ENCODE results near the gene CCDC179. TPM values are rescaled to one million over a fixed set of nuclear protein-coding genes. Genes with fewer than 3 reads are reported as not detected.

The CCDC179 gene
- not detected for polyA plus RNA-seq (ENCODE audit: insufficient read length in 10 of 10)
- long read RNA-seq, donor 1, result 0 reads
- long read RNA-seq, donor 2, result 0 reads
- long read RNA-seq, donor 3, result 0 reads
- long read RNA-seq, donor 4, result 0 reads
- long read RNA-seq, donor 5, result 0 reads
- long read RNA-seq, donor 6, result 0 reads
- long read RNA-seq, donor 7, result 0 reads
- long read RNA-seq, donor 8, result 0 reads
- long read RNA-seq, donor 9, result 0 reads

DNA sequence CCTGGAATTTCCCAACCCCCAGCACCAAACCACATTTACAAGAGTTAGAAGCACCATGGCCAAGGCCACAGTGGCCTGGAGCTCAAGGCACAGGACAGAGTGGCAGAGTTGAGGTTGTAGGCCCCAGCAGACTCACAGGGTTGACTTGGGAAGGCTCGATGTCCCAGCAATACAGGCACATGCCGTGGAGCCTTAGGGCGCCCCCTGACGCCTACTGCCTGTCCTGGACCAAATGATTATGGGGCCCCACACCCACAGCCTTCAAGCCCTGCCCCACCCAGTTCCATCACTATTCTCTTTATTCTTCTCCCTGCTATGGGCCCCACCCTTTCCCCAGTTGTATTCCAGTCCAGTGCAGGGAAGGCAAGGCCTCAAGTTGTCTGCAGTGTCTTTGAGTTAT is at the start of gene CCDC179:
Gene CCDC179 (minus strand): TSS at position 234 of the 400 bp plus-strand sequence. CDS start 53 bp downstream, at position 181.
- DNase-seq, result no peak

DNA sequence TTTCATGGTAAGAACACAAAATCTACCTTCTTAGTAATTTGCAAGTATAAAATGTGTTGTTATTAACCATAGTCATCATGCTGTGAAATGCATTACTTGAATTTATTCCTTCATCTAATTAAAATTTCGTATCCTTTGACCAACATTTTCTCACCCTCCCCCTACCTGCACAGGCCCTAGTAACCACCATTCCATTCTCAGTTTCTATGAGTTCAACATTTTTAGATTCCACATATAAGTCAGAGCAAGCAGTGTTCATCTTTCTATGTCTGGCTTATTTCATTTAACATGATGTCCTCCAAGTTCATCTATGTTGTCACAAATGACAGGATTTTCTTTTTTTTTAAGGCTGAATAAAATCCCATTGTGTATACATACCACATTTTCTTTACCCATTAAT is 43.5 kb upstream of the CCDC179 start:
- DNase-seq, result no peak

DNA sequence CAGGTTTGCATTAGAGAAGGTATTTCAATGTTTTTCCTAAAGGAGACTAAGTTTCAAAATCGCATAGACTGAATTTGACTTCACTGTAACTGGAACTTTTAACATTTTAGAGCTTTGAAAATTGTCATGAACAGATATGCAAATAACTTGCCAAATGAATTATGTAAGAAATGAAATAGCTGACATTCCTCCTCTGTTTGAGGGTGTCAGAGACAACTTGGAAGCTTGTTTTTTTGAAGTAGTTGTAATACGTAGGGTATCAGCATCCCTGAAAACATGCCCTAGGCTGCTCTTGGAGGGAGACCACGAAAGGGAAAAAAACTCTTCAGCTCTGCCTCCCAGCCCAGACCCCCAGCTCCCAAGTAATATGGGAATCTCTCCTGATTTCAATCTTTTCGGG is 41.3 kb upstream of the CCDC179 start:
- DNase-seq, result no peak

DNA sequence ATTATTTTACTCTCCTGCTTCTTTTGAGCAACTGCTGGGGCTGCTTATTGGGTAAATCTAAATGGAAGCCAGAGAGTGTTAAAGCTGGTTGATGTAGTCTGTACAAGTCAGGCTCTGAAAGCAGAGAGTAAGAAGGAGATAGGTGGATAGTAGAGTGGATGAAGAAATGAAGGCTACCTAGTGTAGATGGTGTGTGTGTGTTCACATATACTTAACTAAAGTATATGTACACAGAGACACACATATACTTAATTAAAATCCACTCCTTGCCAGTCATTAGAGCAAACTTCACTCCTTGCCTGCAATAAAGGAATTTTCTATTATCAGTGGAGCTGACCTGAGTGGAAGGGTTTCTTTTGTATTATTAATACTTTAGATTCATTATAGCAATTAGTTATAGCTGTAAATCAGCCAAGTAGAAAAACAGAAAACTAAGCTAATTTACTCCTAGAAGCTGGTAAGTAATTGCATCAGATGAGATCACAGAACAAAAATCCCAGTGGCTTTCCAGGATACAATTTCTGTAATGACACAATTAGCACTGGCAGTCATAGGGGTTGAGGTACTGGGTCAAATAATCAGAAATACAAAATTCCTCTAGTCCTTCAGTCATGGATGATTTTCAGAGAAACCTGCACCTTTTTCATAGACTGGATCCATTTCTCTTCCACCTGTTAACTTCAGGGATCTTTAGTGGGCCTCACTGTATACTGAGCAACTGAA is 40.7 kb upstream of the CCDC179 start:
- DNase-seq, result no peak

DNA sequence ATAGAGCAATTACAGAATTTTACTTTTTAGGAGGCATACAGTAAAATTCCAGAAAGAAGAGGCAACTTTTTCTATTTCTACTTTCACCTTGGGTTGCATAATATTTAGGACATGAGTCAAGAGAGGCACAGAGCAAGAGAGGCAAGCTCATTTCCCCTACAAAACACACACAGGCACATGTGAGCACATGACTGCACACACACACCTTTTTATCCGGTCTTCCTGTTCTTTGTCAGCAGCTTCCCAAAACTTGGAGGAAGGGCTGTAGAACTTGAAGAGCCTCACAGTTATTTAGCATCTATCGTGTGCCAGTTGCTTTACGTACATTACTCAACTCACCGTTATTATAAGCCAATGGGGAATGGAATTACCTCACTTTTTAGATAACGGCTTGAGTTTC is 37.8 kb upstream of the CCDC179 start:
- no peak for DNase-seq

DNA sequence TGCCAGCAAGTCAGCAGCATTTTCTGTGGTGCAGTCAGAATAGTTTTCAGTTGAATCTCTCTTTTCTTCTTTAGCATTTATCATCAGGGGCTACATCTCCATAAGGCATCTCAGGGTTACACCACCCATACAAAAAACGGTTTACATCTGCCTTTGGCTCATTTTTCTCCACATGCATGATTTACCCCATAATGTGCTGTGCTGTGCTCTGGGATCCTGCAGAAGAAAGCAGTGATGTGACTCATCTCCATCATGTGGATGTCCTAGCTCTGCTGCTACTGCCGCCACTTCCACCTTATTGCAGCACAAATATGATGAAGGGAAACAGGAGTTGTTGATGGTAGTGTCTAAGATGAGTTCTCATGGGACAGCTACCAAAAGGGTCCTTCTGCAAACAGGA is 30.0 kb upstream of the CCDC179 start:
- no peak for DNase-seq

DNA sequence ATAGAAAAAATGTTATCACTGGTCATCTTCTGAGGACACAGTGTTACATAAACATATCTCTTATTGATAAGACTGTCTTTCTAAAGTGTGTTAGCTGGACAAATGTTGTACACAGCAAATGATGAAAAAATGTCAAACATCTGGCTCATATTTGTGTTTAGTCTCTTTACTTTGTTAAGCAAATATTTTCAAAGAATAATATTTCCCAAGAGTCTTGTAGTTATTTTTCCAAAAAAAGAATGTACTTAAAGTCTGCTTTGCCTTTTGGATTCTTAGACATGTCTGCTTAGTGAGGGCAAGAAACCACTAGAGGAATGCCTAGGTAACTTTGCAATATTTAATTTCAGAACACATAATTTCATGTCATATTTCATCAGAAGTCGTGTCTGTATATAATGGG is 23.9 kb upstream of the CCDC179 start:
- peak; percentile 13 to 46 (median 18) for DNase-seq

DNA sequence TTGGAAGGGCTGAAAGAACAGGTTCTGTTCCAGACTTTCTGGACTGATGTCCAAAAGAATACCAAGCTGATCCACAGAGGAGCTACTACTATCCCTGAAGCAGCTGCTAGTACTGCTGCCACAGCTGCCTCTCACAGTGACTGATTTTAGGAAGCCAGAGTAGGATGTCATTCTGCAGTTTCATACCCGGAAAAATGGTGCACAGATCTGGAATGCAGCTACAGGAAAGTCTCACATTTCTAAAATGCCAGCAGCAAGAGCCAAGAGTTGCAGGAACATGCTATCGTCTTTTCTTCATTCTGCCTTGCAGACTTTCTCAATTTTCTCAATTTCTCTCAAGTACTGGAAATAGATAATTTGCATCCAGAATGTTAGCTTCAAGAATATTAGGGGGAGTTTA is 19.4 kb upstream of the CCDC179 start:
- DNase-seq, result peak in 1 of 3 donors; percentile 42

DNA sequence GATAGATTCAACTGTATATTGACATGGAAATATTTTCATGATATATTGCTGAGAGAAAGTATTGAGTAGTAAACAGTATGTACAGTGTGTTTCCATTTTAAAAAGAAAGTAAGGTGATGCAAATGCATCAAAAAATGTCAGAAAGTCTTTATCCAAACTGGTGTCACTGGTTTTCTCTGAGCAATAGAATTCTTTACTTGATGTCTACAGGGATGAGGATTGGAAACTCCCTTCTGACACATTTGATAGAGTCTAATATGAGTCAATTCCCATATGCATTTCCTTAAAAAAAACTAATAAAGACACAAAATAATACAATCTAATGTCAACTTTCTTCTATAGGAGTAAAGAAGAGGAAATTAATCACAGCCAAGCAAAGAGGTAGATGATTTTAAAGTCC is 18.3 kb upstream of the CCDC179 start:
- no peak for DNase-seq

DNA sequence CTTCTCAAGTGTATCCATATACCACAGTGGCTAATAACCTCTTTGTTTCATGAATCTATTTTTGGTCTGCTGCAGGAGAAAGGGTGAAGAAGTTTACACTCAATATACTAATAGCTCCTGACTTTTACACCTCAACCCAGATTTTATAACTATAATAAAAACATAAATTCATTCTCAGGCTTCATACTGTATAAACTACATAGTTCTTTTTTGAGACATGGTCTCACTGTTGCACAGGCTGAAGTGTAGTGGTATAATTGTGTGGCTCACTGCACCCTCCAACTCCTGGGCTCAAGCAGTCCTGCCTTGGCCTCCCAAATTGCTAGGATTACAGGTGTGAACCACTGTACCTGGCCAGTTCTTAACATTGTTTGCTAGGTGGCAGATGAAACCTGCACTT is 17.8 kb upstream of the CCDC179 start:
- no peak for DNase-seq

DNA sequence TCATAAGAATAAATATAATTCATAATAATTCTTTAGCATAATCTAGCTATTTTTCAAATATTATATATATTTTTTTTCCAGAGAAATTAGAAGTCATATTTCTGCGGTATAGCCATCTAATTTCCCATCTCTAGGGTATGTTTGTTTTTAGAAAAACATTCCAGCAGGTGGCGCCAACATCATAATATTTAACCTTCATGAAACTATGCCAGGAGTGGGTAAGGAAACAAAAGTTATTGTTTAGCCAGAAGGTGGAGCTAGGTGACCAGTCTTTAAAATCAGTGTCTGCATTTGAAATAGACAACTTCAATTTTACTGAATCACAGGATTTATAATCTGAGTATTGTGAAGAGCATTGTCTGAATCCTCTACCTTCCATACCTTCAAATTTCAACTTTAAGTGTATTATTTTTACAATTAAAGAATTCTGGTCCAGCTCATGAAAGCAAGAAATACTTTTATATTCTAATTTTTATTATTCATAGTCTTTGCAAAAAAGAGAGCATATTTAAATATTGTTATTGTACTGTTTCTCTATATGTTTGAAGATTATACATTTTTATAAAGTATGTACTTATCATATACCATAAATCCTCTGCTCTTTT is 15.7 kb upstream of the CCDC179 start:
- DNase-seq, result peak; percentile 85 to 91 (median 89)

DNA sequence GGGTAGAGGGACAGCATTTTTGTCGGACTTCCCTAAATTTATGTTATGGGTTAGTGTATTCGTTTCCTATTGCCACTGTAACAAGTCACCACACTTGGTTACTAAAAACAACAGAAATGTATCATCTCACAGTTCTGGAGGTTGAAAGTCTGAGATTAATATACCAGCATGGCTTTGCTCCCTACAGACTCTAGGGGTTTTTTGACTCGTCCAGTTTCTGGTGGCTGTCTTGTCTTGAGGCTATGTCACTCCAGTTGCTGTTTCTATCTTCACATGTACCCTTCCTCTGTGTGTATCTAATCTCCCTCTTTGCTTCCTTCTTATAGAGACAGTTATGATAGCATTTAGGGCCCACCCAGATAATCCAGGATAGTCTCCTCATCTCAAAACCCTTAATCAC is 9.1 kb upstream of the CCDC179 start:
- no peak for DNase-seq

DNA sequence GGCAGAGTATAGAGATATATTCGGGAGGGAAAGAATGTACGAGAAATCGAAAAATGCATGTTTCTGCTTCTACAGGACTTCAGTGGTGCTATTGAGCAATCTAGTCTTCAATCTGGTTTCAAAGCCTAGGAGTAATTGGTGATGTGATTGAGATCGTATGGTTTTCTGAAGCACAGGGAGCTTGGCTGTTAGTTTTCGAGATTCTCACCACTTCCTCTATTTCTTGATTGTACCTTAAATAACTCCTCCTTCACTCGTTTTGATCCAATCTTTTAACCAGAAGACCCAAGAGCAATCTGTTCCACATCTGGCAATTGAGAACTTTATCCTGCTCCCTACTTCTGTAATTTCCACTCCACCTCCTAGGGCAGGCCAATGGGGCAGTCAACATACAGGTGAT is 518 bp downstream of the CCDC179 start:
- no peak for DNase-seq

DNA sequence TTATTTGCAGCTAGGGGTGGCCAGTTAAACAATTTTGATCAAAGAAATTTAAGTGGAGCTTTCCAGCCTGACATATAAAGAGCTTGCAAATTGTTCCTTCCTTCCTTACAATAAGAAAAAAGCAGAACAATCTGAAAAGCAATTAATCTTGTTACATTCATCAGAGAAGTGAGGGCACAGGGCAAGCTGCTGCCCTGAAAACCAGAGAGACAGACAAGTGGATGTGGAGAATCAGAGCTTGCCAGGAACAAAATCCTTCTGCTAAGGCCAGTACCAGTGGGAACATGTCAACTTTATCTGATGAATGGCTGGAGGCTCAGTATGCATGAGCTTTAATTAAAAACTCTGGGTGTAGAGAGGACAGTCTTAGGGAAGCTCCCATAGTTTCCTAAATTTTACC is 8.8 kb downstream of the CCDC179 start:
- DNase-seq, result no peak

DNA sequence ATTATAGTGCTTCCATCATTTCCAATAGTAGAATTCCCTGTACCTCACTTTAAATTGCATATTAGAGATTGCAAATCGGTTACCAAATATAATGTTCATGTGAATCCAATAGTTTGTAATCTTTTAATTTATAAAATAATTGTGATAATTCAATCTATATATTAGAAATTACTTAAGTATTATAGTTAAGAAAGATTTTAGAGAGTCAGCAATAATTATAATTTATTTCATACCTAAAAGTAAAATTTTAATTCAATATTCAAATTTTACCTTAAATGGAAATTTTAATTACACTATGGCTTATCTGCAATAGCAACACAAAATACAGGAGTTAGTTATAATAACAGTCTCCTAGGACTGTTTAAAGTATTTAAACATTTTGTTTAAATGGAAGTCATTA is 13.5 kb downstream of the CCDC179 start:
- no peak for DNase-seq

DNA sequence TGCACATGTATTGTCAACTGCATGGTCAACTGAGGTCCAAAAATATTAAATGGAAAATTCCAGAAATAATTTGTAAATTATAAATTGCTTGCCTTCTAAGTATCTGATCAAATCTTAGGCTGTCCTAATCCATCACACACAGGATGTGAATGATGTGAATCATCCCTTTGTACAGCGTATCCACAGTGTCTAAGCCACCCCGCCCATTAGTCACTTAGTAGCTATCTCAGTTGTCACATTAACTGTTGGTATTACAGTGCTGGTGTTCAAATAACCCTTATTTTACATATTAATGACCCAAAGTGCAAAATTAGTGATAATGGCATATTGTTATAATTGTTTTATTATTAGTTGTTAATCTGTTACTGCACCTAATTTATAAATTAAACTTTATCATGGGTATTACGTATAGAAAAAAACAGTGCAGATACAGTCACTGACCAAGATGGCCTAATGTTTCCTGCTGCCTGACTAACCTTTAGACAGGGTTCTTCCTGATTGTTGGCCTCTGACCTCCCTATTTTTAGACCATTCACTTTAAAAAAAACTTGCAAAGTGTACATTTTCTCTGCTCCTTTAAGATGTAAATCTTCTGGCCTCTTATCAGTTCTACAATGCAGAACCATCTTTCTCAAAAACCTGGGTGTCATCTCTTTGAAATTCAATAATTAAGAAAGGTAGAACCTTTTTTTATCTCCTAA is 27.8 kb downstream of the CCDC179 start:
- DNase-seq, result no peak

DNA sequence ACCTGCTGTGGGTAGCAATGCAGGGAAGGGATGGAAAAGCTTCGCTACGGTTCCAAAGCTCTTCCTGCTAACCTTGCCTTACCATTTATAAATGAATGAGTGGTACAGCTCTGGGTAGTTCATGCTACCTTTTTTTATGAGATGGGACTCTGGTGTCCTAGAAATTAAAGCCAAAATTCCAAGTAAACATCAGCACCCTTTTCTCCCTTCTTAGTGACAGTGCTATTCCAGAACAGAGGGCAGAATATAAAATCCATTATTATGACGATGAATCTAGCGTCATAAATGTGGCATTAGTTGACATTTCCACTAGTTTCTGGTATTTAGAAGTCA is 30.2 kb downstream of the CCDC179 start:
- no peak for DNase-seq

DNA sequence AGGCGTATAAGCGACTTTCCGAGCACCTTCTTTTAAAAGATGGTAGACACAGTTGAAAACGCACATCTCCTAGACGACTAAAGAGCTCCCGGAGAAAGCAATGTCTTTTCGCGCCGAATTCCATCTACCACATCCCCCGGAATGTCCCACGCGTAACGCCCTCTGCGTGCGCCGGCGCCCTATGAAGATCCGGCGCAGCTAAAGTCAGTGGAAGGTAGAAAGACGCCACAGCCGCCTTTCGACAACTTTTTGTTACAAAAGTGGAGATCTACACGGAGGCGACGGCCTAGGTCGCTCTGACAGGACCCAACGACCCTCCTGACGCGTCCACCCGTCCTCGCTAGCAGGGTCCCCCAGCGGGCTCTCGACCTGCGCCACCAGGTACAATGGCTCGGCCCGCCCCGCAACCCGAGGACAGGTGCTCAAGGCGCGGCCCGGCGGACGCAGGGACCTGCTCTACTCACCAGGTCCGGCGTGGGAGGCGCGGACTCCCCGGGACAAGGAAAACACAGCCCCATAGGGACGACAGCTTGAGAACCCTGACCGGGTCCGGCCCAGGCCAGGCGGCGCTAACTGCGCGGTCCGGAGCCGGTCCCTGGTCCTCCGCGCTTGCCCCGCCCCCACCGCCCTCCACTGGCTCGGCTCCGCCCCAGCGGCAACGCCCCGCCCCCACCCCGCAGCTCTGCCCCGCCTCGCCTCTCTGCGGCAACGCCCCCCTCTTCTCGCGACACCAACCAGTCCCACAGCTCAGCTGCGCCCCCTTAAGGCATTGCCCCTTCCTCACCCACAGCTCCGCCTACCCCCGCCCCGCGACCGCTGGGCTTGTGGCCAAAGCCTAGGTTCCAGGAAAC is 30.8 kb downstream of the CCDC179 start, which contains the start of gene SVIP:
Gene SVIP (minus strand): TSS at position 571 of the 851 bp plus-strand sequence. CDS start 53 bp downstream, at position 518.
- peak; percentile 83 to 91 (median 87) for DNase-seq

DNA sequence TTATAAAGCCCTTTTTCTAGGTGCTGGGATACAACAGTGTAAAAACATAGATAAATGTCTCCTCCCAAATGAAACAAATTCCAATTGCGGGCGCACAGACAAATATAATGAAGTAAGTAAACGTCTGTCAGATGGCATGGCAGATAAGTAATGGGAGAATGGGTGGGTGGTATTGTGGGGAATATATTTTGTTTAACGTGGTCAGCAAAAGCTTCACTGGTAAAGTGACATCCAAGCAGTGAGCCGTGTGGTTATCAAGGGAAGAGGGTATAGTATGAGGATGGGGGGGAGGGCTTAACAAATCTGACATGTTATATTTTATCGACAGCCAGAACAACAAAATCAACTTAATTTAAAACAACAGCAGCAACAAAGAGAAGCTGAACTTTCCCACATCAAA is 31.9 kb downstream of the CCDC179 start:
- no peak for DNase-seq

DNA sequence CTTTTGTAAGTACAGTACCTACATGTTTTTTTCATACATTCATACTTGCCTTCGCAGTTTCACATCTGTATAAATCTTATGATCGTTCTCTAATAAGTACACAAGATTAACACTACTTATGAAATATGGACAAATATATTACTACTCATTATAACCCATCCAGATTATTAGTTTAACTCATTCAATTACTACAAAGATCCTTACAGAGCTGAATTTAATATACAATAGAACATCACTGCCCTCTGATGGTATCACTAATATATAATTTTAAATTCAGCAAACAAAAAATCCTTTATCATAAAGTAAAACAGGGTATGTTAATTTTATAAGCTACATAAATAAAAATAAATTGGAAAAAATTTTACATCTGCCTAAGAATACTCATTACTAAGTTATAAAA is 38.1 kb downstream of the CCDC179 start:
- no peak for DNase-seq

DNA sequence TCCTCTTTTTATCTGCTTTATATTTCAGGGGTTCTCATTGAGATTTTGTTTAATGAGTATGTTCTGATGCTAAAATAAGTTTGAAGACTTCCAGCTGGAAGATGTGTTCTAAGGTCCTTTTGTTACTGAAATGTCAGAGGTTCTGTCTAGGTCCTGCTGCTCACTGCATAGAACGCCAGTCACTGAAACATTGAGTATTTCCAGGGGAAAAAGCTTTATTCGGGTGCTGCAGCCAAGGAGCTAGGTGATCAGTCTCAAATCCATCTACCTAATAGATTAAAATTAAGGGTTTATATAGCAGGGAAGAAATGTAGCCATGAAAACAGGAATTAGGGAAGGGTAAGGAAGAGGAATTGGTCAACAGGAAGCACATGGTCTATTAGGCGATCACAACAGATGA is 50.4 kb downstream of the CCDC179 start:
- DNase-seq, result no peak
